ENCODE measurements around the gene SEMA5B. TPM values are rescaled to one million over a fixed set of nuclear protein-coding genes. Genes with fewer than 3 reads are reported as not detected.

SEMA5B gene
- total RNA-seq, 2 experiments from 2014 or later: 0.30 TPM; not detected in 1

DNA sequence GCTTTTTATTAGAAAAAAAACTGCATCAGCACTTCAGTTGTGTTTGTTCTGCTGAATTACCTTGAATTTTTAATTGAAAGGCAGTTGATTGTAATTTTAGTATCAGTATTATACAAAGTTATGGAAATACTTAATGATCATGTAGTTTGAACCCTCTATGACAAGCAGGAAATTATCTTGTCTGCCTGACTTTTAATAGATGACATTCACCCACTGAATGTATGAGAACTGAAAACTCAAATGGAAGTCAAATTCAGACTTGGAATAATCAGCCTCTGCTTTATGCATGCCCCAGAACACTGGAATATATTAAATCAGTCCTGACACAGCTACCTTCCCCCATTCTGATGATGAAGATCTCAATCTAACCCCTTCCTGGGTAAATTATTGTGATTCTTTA is 159.2 kb downstream of the SEMA5B start:
- Mint-ChIP-seq H3K36me3 (ENCODE audit: low read depth) (no peaks in the 10 kb centered on the region), H3K4me1 (peaks cover 5% of the 10 kb centered on the region), H3K27ac (no peak overlapping the region), H3K9me3 (no peaks in the 10 kb centered on the region), H3K27me3 (no peaks in the 10 kb centered on the region), H3K4me3 (no peak overlapping the region)
- no peak for DNase-seq
- ChIA-PET POLR2A (no interaction called here), CTCF (interaction anchor here (0.7 kb wide), 1 partner anchor 20 kb away, joined by 4 read pairs; no protein-coding TSS in a partner anchor)

DNA sequence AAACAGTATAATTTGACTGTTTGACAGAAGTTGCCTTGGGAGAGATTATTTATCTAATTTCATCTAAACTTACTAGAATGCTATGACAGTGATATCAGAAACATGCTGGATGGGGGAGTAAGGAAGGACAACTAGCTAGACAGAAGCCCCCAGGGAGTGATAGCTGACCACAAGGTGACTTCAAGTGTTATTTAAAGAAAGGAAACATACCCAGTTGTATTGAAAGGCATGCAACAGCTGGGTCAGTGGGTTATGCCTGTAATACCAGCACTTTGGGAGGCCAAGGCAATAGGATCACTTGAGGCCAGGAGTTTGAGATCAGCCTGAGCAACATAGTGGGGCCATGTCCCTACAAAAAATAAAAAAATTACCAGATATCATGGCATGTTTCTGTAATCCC is 163.1 kb downstream of the SEMA5B start:
- CTCF ChIA-PET: no interaction called here
- H3K4me1 Mint-ChIP-seq: no peaks in the 10 kb centered on the region
- POLR2A ChIA-PET: no interaction called here
- H3K9me3 Mint-ChIP-seq: no peaks in the 10 kb centered on the region
- no peaks in the 10 kb centered on the region for H3K36me3 Mint-ChIP-seq (ENCODE audit: low read depth)
- DNase-seq: no peak
- H3K27ac Mint-ChIP-seq: no peak overlapping the region
- no peak overlapping the region for H3K4me3 Mint-ChIP-seq
- H3K27me3 Mint-ChIP-seq: no peaks in the 10 kb centered on the region

DNA sequence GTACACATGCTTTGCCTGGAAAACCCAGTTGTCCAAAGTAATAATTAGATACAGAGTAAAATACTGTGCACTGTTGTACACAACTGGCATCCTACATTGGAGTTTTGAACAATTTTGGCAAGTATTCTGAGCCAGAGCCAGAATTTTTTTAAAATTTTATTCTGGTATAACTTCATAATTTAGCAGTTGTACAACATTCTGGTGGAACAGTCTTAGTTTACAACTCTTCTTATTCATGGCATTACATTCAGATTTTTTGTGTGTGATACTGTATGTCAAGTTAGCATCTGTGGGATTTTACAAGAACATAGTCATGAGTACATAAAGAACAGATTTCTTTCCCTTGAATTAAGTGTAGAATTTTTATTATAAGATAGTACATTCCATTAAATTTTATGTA is 165.2 kb downstream of the SEMA5B start:
- Mint-ChIP-seq H3K27me3 (no peaks in the 10 kb centered on the region), H3K9me3 (no peaks in the 10 kb centered on the region), H3K36me3 (ENCODE audit: low read depth) (no peaks in the 10 kb centered on the region), H3K4me3 (no peak overlapping the region), H3K4me1 (no peaks in the 10 kb centered on the region), H3K27ac (no peak overlapping the region)
- no peak for DNase-seq
- POLR2A ChIA-PET: no interaction called here
- CTCF ChIA-PET: no interaction called here

Other genes starting within 250 kb of the SEMA5B start
- 1 to 10 TPM; 5.6 to 6.2 TPM for gene HSPBAP1, start 233.9 kb downstream of the SEMA5B start, total RNA-seq
- 1 to 10 TPM; 2.4 TPM for gene SLC49A4, start 232.7 kb downstream of the SEMA5B start, total RNA-seq
- 10 to 100 TPM; 10.1 to 13.5 TPM for gene PDIA5, start 39.3 kb upstream of the SEMA5B start, total RNA-seq
- 10 to 100 TPM; 18.0 to 18.6 TPM for gene SEC22A, start 174.2 kb upstream of the SEMA5B start, total RNA-seq

All from activated CD4-positive, alpha-beta memory T cell treated with anti-CD3 and anti-CD28 coated beads, Interleukin-2, amount 10 ng/mL, durations not matched to agents 7 days and 5 days (primary cell).